Nephron (organoid): Measurements from ENCODE around the gene AKR1B1.

Experiments used
- H3K27ac Mint-ChIP-seq, 3 experiments: 2 replicates each; pipeline ENCODE4 v1.8.0; 2020; ENCODE audit warnings: mixed read lengths in 3 of 3, mild to moderate bottlenecking in 2 of 3, moderate library complexity in 1 of 3
- H3K27me3 Mint-ChIP-seq: 2 replicates; pipeline ENCODE4 v1.8.0; 2021; ENCODE audit warnings: low read depth, mild to moderate bottlenecking, moderate library complexity, mixed read lengths
- H3K36me3 Mint-ChIP-seq: 2 replicates; pipeline ENCODE4 v1.8.0; 2020; ENCODE audit warnings: low read depth, mixed read lengths
- H3K4me1 Mint-ChIP-seq: 2 replicates; pipeline ENCODE4 v1.8.0; 2020; ENCODE audit warnings: mixed read lengths
- H3K4me3 Mint-ChIP-seq, 3 experiments: 2 replicates each; pipeline ENCODE4 v1.8.0; 2020; ENCODE audit warnings: mild to moderate bottlenecking in 3 of 3, mixed read lengths in 3 of 3, moderate library complexity in 2 of 3
- H3K9me3 Mint-ChIP-seq: 2 replicates; pipeline ENCODE4 v1.8.0; 2020; ENCODE audit warnings: mixed read lengths
- TF ChIP-seq, protein P1 (sequence below), 3 experiments: fragments of 200-600 bp; sonication (generic); IDR thresholded peaks; one replicate each; pipeline ENCODE4 v1.5.0; 2021; ENCODE audit warnings: antibody characterized with exemption in 3 of 3; ENCODE audit not compliant: unreplicated experiment in 3 of 3

AKR1B1 gene

DNA sequence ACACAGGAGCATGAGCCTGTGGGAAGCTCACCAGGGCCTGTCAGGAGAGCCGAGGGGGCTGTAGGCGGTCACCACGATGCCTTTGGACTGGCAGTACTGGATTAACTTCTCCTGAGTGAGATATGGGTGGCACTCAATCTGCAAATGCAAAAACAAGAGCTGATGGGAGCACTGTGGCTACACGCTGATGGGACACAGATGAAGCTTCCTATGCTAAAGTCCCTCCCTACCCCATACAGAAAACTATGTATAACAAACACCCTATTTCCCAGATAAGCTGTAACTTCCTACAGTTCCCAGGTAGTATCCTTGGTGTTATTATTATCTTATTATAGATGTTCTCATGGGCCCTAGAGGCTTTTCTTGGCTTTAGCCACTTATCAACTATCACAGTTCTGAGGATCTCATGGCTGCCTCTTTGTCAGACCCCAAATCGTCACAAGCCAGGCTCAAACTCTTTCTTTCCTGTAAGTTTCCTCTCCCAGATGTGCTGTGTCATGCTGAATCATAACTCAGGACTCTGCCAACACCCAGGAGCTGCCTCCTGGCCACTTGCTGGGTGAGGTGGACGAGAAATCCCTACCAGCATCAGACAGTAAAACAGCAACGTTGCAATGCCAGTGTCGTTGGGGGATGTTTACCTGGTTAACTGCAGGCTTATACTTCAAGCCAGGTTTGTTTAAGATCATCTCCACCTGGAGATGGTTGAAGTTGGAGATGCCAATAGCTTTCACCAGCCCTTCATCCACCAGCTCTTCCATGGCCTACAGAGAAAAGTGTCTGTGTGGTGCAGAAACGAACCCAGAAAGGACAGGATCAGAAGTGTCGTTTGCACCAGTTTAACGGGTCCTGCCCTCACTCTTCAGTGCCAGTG lies 10.3 kb downstream of the AKR1B1 start:
- Mint-ChIP-seq H3K9me3 (no peaks in the 10 kb centered on the region), H3K27me3 (no peaks in the 10 kb centered on the region), H3K4me3 (no peak overlapping the region), H3K36me3 (peaks cover 60% of the 10 kb centered on the region), H3K27ac (no peak overlapping the region), H3K4me1 (peaks cover 46% of the 10 kb centered on the region)
- TF ChIP-seq, protein P1, sequence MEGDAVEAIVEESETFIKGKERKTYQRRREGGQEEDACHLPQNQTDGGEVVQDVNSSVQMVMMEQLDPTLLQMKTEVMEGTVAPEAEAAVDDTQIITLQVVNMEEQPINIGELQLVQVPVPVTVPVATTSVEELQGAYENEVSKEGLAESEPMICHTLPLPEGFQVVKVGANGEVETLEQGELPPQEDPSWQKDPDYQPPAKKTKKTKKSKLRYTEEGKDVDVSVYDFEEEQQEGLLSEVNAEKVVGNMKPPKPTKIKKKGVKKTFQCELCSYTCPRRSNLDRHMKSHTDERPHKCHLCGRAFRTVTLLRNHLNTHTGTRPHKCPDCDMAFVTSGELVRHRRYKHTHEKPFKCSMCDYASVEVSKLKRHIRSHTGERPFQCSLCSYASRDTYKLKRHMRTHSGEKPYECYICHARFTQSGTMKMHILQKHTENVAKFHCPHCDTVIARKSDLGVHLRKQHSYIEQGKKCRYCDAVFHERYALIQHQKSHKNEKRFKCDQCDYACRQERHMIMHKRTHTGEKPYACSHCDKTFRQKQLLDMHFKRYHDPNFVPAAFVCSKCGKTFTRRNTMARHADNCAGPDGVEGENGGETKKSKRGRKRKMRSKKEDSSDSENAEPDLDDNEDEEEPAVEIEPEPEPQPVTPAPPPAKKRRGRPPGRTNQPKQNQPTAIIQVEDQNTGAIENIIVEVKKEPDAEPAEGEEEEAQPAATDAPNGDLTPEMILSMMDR (IDR thresholded peaks at IDR 0.05; ENCODE audit: unreplicated experiment in 3 of 3) = no peak

DNA sequence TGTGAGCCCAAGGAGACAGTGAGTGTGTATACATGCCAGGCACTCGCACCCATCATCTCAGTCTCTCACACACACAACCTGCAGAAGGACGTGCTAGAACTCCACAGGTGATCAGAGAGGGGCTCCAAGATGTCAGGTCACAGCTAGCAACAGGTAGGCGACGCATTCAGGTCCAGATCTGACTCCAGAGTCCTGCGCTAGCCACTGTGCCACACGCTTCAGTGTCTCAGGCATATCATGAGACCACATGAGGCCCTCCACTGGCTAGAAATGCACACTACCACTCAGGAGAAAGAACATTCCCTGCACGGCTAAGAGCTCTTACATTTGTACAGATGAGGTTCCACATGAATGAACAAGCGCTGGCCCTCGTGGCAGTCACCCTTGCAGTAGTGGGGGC lies 11.5 kb downstream of the AKR1B1 start:
- Mint-ChIP-seq H3K4me1 (peaks cover 34% of the 10 kb centered on the region), H3K36me3 (peaks cover 72% of the 10 kb centered on the region), H3K4me3 (no peak overlapping the region), H3K27me3 (no peaks in the 10 kb centered on the region), H3K9me3 (no peaks in the 10 kb centered on the region), H3K27ac (no peak overlapping the region)
- TF ChIP-seq, protein P1 (IDR thresholded peaks at IDR 0.05; ENCODE audit: unreplicated experiment in 3 of 3) = no peak

DNA sequence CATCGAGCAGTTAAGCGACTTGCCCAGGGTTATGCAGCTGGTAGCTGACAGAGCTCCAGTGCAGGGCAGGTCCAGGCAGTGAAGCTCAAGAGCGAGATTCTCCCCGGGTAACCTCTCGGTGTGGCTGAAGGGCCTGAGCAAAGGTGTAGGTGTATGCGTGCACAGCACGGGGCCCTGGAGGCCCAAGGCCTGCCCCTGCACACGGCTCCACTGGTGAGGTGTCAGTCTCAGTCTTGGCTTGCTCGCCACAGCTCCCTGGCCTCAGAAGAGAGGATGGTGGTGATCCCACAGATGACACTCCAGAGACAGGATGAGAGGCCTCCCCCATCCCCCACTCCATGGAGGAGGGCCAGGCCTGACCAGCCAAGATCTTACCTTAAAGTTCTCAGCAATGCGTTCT lies 12.0 kb downstream of the AKR1B1 start:
- Mint-ChIP-seq H3K36me3 (peaks cover 76% of the 10 kb centered on the region), H3K27ac (no peak overlapping the region), H3K27me3 (no peaks in the 10 kb centered on the region), H3K9me3 (no peaks in the 10 kb centered on the region), H3K4me3 (no peak overlapping the region), H3K4me1 (peaks cover 29% of the 10 kb centered on the region)
- TF ChIP-seq, protein P1 (IDR thresholded peaks at IDR 0.05; ENCODE audit: unreplicated experiment in 3 of 3) = no peak

DNA sequence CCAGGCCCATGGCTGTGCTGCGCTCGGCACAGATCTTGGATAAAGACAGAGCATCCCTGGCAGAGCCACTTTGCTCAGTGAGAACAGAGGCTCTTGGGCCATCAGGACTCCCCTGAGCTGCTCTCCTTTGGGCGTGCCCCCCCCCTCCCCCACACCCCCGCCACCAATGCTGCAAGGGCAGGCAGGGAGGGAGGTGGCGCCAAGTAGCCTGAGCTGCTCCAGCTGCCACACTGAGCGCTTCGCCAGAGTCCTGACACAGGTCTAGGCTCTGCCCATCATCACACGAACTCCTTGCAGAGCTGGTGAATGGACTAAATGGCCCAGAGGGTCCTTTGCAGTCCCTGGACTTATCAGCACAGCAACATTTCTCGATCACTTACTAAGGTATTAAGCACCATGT lies 12.5 kb downstream of the AKR1B1 start:
- TF ChIP-seq, protein P1 (IDR thresholded peaks at IDR 0.05; ENCODE audit: unreplicated experiment in 3 of 3) = no peak
- no peaks in the 10 kb centered on the region for H3K9me3 Mint-ChIP-seq
- H3K27me3 Mint-ChIP-seq = no peaks in the 10 kb centered on the region
- H3K4me3 Mint-ChIP-seq = no peak overlapping the region
- no peak overlapping the region for H3K27ac Mint-ChIP-seq
- peaks cover 24% of the 10 kb centered on the region for H3K4me1 Mint-ChIP-seq
- peaks cover 72% of the 10 kb centered on the region for H3K36me3 Mint-ChIP-seq

DNA sequence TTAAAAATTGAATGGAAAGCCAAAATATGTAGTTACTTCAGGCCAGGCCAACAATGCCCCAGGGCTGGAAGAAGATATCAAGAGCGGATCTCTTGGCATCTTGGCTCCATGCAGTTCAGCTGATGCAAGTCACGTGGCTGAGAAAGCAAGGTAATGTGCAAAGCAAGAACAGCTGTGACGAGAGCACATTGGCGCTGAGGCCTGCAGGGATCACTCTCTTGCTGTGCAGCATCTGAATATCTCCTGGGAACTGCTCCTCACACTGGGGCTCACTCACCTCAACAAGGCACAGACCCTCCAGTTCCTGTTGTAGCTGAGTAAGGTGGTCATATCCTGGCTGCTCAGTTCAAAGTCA lies 14.0 kb downstream of the AKR1B1 start:
- no peak overlapping the region for H3K27ac Mint-ChIP-seq
- TF ChIP-seq, protein P1 (IDR thresholded peaks at IDR 0.05; ENCODE audit: unreplicated experiment in 3 of 3) = no peak
- peaks cover 3% of the 10 kb centered on the region for H3K9me3 Mint-ChIP-seq
- H3K27me3 Mint-ChIP-seq = no peaks in the 10 kb centered on the region
- peaks cover 18% of the 10 kb centered on the region for H3K4me1 Mint-ChIP-seq
- peaks cover 77% of the 10 kb centered on the region for H3K36me3 Mint-ChIP-seq
- H3K4me3 Mint-ChIP-seq = no peak overlapping the region
